T-helper 2 cell treated with Interferon-gamma antibody and Interleukin-4, amounts not matched to agents 100 ng/mL and 5 ng/mL, for 36 hours (primary cell): Measurements from ENCODE around the gene TTC17. TPM values are rescaled to one million over a fixed set of nuclear protein-coding genes. Genes with fewer than 3 reads are reported as not detected.
"Not testable (repeated sequence)": the region's sequence is repeated elsewhere in the genome, so short reads cannot be mapped to it uniquely, and the experiment has no call there.

Experiments used
- intact Hi-C: fragments of 100-400 bp; cut with micrococcal nuclease; formaldehyde crosslinking; loops from one replicate; pipeline ENCODE4 v1.15.1; 2023
- total RNA-seq: library from RNA; stranded (reverse); gene quantifications from 2 replicates; pipeline ENCODE4 v1.2.3, GENCODE V29; 2022

TTC17 gene
- total RNA-seq, result 72.2 and 74.5 TPM in 2 replicates

GRCh38 chr11:43358801-43359421 lies at the start of gene TTC17:
TSS of gene TTC17 (plus strand) at chr11:43358920. CDS start at chr11:43358955, 35 bp downstream.
- intact Hi-C loops, result loop anchor here (1.0 to 2.0 kb wide), 5 partner anchors 34 to 707 kb away; partner anchors contain the start of genes ACCS and API5

DNA sequence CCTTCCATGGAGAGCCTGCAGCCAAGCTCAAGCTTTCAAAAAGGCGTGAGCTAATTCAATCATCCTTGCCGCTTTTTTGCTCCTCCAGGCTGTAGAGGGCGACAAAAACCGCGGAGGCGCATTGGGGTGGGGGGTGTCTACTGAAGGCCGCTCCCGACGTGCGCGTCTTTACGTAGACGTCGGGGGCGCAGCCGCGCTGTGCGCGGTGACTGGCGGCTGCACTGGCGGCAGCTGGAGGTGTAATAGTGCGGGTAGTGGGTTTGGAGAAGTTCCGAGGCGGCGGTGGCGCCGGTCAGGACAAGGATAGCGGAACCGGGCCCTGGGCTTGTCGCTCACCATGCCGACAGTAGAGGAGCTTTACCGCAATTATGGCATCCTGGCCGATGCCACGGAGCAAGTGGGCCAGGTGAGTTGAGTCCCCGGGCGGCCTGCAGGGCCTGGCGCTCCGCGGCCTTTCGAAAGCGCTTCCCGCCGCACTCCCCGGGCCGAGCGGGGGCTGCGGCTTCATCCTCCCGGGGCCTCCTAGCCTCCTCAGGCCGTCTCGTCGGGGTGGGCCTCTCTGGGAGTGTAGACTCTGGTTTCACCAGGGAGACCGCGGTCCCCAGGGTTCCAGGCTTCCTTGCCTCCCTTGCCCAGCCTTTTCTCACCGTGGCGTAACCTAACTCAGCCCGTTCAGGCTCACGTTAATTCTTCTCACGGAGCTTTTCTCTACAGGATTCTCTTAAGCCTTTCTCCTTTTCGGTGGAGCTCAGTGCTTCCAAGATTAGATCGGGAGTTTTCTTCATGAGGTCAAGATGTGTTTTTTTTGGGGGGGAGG lies 46.7 kb upstream of the TTC17 start, which contains the start of gene API5:
API5 (plus strand) TSS at position 206 of the 817 bp plus-strand sequence; CDS start at position 338, 132 bp downstream.
- intact Hi-C loops, result loop anchor here (1.0 to 5.0 kb wide), 6 partner anchors 46 to 368 kb away; partner anchors contain the start of genes HSD17B12 and TTC17

GRCh38 chr11:43315966-43316365 lies 42.8 kb upstream of the TTC17 start:
- intact Hi-C loops, result no loop called here

DNA sequence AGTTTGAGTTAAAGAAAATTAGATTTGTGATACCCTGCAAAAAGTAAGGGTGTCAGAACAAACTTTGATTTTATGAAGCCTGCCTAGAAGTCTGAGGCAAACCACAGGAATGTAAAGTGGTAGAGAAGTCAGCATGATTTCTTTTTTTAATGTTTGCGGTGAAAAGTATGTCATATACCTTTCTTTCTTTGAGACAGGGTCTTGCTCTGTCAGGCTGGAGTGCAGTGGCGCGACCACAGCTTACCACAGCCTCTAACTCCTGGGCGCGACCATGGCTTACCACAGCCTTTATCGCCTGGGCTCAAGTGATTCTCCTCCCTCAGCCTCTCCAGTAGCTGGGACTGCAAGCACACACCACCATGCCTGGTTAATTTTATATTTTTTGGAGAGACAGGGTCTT lies 42.3 kb upstream of the TTC17 start:
- intact Hi-C loops, result no loop called here

DNA sequence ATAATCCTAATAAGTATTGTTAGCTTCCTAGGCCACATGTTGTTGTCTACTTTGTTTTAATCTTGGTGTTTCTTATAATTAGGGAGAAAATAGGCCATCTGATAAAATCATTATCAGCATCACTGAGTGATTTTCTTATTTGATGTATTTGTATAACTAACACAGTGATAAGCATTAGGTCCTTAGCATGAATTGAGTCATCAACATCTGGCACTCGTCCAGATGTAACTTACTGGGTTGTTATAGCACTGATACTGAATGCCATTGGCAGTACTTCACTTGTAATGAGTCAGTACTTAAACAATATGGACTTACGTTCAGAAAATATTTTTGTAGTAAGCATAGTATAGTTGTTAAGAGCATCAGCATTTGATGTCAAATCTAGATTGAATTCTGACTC lies 30.7 kb upstream of the TTC17 start:
- intact Hi-C loops, result no loop called here

GRCh38 chr11:43328482-43328881 lies 30.2 kb upstream of the TTC17 start:
- intact Hi-C loops, result no loop called here

DNA sequence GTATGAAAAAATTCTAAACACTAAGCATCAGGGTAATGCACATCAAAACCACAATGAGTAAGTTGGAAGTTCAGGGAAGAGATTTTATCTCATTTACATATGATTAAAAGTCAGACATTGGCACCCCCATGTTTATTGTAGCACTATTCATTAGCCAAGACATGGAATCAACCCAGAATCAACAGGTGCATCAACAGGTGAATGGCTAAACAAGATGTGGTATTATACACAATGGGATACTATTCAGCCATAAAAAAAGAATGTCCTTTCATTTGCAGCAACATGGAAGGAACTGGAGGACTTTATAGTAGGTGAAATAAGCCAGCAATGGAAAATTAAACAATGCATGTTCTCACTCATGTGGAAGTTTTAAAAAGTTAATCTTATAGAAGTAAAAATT lies 17.6 kb upstream of the TTC17 start:
- intact Hi-C loops, result no loop called here

DNA sequence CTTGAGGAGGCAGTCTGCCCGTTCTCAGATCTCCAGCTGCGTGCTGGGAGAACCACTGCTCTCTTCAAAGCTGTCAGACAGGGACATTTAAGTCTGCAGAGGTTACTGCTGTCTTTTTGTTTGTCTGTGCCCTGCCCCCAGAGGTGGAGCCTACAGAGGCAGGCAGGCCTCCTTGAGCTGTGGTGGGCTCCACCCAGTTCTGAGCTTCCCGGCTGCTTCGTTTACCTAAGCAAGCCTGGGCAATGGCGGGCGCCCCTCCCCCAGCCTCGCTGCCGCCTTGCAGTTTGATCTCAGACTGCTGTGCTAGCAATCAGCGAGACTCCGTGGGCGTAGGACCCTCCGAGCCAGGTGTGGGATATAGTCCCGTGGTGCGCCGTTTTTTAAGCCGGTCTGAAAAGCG lies 7.3 kb upstream of the TTC17 start:
- intact Hi-C loops, result not testable (repeated sequence)

- intact Hi-C loops, result no loop called here
Observed at GRCh38 chr11:43354311-43354710, 4.4 kb upstream of the TTC17 start.

- intact Hi-C loops, result no loop called here
Observed at GRCh38 chr11:43356336-43356735, 2.4 kb upstream of the TTC17 start.

DNA sequence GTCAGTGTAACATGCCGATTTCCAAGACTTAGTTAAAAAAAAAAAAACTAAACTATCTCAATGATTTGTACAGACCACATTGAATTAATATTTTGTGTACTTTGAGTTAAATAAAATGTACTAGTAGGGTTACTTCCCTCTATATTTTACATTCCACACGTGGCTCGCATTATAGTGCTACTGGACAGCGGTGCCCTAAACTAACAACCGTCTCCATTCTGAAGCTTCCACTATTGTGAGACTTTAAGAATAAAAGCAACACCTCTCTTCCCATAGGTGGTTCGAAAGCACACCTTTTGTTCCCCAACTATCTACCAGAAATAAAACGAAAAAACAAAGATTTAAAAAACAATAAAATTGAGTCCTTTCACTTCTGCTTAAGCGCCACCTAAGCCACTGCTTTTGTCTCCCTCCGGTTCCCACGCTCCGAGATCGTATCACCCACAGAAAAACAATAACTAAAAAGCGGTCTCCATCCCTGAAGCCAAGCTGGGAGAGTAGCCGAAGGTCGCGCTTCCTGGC lies 380 bp upstream of the TTC17 start:
- intact Hi-C loops, result loop anchor here (1.0 to 2.0 kb wide), 4 partner anchors 34 to 708 kb away; partner anchors contain the start of genes ACCS and API5

- intact Hi-C loops, result loop anchor here (1.0 to 2.0 kb wide), 3 partner anchors 33 to 285 kb away; no protein-coding TSS in a partner anchor
Observed at GRCh38 chr11:43359422-43359818, 700 bp downstream of the TTC17 start.

- intact Hi-C loops, result no loop called here
Observed at GRCh38 chr11:43360361-43361032, 1.8 kb downstream of the TTC17 start.

- intact Hi-C loops, result no loop called here
Observed at GRCh38 chr11:43366677-43367076, 8.0 kb downstream of the TTC17 start.

DNA sequence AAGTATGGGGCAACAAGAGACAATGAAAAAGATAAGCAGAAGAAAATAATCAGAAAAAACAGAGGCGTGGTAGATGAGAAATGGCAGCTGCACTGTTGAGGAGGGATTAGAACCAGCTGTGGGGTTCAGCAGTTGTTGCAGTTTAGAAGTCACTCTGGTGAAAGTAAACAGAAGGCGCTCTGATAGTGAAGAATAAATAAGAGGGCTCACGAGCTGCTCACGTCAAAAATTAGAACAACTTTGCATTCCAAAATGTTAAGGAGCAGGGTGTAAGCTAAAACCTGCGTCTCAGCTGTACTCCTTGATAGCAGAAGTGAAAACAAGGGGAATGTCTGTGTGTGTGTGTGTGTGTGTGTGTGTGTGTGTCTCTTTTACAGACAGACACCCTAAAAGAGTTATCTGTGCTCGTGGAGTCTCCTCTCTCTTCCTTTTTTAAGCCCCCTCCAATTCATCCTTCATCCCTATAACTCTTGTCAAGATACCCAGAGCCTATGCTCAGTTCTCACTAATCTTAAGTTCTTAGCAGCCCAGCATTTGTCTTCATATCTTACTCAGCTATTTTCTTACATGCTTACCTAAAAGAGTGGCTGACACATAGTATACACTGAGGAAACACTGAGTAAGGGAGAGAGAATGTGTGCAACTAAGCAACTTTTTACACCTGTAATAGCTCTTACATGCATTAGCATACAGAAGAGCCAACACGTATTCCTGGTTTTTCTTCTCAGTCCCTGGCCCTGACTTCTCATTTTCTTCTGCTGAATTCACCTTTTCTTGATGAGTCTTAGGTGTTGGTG lies 8.9 kb downstream of the TTC17 start:
- intact Hi-C loops, result no loop called here

GRCh38 chr11:43376065-43376464 lies 17.3 kb downstream of the TTC17 start:
- intact Hi-C loops, result no loop called here

DNA sequence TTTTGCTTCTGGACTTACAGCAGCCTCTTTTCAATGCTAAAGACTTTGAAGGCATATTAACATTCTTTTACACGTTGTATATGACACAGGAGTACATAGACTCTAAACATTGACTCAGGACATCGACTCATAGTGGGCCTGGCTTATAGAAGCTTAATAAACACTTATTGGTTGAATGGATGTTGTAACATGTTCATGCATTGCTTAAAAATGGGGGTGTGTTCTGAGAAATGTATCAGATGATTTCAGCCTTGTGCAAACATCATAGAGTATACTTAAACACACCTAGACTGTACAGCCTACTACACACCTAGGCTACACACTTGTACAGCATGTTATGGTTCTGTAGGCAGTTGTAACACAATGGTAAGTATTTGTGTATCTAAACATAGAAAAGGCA lies 17.9 kb downstream of the TTC17 start:
- intact Hi-C loops, result no loop called here

- intact Hi-C loops, result no loop called here
Observed at GRCh38 chr11:43377389-43377788, 18.7 kb downstream of the TTC17 start.

GRCh38 chr11:43378897-43379296 lies 20.2 kb downstream of the TTC17 start:
- intact Hi-C loops, result no loop called here

GRCh38 chr11:43381802-43382201 lies 23.1 kb downstream of the TTC17 start:
- intact Hi-C loops, result no loop called here

DNA sequence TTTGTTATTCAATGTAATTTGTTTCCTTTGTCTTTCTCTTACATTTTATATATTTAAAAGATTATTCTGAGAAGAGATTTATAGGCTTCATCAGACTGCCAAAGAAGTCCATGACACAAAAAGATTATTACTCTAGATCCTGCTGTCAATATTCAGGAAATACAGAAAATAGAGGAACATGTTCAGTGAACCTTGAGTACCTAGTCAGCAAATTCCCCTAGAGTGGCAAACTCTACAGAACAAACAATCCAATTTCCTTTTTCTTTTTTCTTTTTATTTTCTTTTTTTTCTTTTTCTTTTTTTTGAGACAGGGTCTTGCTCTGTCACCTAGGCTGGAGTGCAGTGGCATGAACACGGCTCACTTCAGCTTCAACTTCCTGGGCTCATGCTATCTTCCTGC lies 23.9 kb downstream of the TTC17 start:
- intact Hi-C loops, result no loop called here
